ENCODE data around the gene ACTMAP.
"Not testable (repeated sequence)": the region's sequence is repeated elsewhere in the genome, so short reads cannot be mapped to it uniquely, and the experiment has no call there.

Gene ACTMAP, protein sequence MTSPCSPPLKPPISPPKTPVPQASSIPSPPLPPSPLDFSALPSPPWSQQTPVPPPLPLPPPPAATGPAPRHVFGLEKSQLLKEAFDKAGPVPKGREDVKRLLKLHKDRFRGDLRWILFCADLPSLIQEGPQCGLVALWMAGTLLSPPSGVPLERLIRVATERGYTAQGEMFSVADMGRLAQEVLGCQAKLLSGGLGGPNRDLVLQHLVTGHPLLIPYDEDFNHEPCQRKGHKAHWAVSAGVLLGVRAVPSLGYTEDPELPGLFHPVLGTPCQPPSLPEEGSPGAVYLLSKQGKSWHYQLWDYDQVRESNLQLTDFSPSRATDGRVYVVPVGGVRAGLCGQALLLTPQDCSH

DNA sequence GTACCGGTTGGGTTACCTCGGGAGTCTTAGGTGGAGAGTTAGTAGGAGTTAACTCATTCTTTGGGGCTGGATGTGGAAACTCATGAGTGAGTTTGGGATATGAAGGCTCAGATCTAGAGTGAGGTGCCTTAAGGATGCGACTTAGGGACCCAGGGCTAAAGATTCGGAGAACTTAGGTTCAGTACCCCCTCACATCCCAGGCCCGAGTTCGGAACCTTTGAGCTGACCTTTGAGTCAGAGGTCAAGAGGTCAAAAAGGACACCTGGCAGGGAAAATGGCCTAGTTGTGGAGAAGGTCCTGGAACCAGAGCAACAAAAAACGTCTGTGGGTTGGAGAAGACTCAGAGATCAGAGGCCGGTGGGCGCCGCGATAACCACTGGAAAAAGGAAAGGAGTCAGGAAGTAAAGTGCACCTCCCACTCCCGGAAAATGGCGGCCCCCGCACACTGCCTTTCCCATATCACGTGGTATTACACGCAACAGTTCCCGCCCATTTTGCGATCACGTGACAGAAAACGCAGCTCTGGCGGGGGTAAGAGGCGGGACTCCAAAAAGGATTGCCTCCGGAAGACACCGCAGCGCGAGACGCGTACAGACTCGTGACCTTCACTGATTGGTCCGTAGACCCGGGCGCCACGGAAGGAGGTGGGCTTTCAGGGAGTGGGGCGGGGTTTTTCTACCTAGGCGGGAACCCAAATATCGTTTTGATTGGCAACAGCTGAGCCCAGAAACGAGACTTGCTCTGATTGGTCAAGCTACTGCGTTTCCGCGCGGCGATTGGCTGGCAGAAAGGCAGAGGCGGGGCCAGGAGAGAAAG is at the start of gene ACTMAP:
TSS of gene ACTMAP (minus strand) at position 420 of the 816 bp plus-strand sequence. CDS start 674 bp downstream, outside the sequence.
- peak; percentile 100 for DNase-seq

DNA sequence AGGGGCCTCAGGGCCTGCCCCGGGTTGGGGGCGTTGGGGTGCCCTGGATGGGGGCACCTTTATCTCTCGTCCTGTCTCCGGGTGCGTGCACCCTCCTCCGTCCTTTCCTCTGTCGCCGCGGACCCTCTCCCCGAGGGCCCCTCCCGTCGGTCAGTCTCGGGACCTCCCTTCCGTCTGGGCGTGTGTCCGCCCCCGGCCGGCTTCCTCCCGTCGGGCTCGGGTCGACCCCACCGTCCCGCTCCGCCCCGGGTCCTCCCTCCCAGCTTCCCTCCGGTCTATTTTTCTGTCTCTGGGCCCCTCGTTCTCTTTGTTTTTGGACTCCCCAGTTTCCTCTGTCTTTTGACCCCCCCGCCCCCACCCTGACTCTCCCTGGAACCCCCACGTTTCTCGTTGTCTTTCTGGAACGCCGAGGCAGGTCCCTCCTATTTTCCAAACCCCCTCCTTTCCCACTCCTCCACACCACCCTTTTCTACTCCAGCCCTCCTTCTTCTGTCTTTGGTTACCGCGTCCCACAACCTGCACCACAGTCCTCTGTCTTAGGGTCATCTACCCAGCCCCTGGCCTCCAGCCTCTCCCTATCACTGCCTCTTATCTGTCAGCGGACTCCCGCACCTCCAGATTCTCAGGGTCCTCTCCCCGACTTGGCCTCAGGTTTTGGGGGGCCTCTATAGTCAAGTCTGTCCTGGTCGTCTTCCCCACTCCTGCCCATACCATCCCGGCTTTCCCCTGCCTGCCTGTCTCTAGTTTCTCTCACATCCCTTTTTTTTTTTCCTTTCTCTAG is 49.5 kb upstream of the ACTMAP start:
- peak in 1 of 2 experiments; percentile 9 for DNase-seq

DNA sequence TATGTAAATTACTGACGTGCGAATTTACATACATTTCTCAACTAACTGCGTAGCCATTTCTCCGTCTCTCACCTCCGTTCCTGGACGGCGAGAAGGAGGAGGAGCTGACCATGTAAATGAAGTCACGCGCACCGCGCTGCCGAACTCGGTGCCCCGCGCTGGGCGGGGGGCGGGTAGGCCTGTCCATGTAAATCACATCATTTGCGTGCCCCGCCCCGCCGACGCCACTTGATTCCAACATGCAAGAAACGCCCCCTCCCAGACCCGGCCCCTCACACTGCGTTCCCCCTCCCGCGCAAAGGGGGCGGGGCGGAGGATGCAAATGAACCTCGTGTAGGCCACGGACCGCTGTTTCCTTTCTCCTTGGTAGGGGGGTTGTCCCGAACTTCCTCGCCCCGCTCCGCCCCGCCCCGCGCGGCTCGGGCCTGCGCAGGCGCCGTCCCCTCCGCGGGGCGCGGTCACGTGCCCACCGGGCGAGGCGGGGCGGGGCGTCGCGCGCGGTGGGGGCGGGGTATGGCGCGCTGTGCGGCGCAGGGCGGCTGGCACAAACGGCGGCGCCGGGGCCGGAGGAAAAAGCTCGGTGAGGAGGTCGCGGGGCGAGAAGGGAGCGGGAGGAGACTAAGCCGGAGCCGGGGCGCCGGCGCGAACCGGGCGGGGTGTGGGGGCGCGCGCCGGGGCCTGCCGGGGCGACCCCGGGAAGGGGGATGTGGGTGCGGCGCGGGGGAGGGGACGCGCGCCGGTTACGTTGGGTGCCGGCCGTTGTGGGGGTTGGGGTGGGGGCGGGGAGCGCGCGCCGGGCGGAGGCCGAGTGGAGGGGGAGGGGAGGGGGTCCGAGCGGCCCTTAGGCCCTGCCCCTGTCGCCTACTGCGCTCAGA is 48.6 kb upstream of the ACTMAP start, which contains the start of gene EGLN2:
TSS of gene EGLN2 (plus strand) at position 509 of the 875 bp plus-strand sequence. CDS start 1,382 bp downstream, outside the sequence.
- DNase-seq = peak; percentile 100

DNA sequence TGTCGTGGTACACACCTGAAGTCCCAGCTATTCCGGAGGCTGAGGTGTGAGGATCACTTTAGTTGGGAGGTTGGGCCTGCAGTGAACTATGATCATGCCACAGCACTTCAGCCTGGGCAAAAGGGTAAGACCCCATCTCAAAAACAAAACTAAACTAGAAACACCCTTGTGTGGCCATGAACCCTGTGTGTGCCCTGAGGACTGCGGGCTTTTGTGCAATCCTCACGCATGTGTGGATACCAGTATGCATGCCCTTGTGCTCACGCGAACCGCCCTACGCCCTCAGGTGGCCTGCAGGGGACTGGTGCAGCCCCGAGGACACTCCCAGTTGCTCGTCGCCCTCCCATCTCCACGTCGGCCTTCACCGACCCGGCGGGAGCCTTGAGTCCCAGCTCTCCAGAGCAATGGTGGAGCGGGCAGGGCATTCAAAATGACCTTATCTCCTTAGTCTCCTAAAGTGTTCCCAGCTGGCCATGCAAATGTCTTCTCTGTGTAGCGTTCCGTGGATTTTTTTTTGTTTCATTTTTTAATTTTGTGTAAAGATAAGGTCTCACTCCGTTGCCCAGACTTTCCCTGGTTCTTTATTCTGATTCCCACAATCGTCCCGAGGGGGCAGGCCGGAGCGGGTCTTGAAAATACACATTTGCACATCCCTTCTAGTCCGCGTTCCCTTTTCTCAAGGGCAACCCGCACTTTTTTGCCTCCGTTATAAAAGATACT is 47.8 kb upstream of the ACTMAP start:
- DNase-seq = peak; percentile 88 to 92

DNA sequence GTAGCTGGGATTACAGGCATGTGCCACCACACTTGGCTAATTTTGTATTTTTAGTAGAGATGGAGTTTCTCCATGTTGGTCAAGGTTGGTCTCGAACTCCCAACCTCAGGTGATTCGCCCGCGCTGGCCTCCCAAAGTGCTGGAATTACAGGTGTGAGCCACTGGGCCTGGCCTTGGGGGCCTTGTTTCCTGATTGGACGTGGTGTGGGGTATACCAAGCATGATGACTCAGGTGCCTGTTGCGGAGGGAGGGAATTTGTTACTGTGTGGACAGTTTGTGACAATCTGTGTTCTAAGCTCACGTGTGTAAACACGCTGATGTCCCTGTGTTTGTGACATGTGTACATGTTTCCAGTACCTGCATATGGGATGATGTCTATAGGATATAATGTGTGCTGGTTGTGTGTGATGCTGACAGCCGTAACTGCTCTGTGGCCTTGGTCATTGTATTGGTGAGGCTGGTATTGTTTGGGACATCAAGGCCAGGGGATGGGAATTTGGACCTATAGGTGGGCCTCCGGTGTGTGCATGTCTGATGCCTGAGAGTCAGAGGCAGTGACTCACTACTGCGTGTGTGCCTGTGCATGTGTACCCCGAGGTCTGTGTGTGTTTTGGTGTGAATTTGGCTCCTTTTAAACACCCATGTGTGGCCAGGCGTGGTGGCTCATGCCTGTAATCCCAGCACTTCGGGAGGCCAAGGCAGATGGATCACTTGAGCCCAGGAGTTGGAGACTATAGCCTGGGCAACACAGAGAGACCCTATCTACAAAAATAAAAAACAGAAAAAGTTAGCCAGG is 47.1 kb upstream of the ACTMAP start:
- DNase-seq = no peak

DNA sequence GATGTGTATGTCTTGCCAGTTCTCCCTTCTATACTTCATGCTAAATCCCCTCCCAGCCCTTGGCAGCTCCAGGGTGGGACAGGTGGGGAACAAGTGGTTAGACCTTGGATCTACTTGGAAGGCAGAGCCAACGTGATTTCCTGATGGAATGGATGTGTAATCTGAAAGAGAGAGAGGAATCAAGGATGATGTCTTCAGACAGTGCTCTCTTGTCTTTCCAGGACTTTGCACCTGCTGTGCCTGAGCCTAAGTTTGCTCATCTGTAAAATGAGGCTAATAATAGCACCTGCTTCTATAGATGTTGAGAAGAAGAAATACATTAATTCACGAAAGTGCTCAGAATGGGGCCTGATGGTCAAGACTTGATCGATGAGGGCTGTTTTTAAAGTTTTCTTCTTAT is 41.7 kb upstream of the ACTMAP start:
- no peak for DNase-seq

DNA sequence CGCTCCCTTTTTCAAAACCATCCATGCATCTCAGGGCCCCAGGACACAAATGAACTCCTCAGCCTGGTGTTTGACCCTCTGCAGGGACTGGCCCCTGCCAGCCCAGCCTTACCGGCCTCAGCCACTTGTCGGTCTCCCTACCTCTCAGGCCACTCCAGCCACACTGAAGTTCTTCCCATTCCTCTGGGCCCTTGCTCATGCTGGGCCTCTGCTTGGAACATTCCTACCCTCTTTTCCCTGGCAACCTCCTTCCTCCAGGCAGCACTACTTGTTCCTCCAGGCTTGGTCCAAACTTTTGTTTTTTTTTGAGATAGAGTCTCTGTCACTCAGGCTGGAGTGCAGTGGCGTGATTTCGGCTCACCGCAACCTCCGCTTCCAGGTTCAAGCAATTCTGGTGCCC is 41.1 kb upstream of the ACTMAP start:
- no peak for DNase-seq

DNA sequence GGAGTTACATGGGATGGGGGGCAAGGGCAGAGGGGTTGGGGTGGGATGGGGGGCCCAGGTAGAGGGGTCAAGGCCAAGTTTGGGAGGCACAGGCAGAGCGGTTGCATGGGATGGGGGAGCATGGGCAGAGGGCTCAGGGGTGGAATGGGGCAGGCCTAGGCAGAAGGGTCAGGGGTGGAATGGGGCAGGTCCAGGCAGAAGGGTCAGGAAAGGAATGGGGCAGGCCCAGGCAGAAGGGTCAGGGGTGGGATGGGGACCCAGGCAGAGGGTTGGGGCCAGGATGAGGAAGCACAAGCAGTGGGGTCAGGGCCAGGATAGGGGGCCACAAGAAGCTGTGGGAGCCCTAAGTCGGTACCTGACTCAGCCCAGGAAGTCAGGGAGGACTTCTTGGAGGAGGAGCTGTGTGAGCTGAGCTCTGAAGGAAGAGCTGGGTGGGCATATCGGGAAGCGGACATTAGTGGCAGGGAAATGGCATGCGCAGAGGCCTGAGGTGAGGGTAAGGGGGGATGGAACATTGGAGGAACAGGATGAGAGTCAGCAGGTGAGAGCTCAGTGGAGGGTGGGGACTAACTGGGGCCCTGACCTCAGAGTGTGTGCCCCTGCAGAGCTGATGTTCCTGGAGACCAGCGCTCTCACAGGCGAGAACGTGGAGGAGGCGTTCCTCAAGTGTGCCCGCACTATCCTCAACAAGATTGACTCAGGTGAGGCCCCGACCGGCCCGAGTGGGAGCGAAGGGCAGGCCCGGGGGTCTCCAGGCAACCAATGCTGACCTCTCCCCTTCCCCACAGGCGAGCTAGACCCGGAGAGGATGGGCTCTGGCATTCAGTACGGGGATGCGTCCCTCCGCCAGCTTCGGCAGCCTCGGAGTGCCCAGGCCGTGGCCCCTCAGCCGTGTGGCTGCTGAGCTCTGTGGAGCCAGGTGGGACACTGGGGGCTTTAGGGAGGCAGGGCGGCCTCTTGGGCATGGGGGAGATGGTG is 36.1 kb upstream of the ACTMAP start:
- no peak for DNase-seq

DNA sequence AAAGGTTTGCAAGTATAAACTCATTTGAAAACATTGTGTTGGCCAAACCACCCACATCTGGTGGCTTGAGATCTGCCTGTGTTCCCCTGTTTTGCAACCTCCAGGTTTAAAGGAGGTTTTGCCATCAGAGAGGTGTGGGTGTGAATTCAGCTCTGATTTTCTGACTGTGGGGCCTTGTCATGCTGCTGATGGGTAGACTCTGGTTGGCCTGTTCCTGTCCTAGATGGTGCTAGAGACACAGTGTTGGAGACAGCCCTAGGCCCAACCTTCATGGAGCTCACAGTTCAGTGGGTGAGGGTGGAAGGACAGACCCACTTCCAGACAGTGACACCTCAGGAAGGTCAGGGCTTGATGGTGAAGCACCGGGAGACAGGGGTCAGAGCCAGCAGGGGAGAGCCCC is 35.2 kb upstream of the ACTMAP start:
- DNase-seq = no peak

DNA sequence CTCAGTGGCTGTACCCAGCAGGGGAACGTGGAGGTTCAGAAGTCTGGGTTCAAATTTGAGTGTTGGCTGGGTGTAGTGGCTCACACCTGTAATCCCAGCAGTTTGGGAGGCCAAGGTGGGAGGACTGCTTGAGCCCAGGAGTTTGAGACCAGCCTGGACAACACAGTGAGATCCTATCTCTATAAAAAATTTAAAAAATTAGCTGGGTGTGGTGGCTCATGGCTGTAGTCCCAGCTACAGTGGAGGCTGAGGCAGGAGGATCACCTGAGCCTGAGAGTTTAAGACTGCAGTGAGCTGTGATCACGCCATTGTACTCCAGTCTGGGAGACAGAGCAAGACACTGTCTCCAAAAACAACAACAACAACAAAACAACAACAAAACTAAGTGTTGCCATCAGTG is 33.9 kb upstream of the ACTMAP start:
- DNase-seq = not testable (repeated sequence)

DNA sequence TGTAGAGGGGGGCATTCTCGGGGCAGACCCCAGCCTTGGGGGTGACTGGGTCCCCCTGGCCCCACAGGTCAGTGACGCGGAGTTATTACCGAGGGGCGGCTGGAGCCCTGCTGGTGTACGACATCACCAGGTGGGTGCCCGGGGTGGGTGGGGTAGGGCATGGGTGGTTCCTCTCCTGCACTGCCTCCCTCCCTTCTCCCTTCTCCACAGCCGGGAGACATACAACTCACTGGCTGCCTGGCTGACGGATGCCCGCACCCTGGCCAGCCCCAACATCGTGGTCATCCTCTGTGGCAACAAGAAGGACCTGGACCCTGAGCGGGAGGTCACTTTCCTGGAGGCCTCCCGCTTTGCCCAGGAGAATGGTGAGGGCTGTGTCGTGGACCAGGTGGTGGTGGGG is 33.4 kb upstream of the ACTMAP start:
- DNase-seq = no peak

DNA sequence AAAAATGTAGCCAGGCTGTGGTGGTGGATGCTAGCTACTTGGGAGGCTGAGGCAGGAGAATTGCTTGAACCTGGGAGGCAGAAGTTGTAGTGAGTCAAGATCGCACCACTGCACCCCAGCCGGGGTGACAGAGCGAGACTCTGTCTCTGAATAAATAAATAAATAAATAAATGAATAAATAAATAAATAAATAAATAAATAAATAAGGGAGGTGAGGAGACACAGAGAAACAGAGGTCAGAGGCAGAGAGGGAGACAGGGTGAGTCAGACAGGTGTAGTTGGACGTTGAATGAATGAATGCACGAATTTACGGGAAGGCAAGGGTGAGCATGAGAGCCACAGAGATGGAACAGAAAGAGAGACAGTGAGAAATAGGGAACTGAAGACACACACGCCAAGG is 30.9 kb upstream of the ACTMAP start:
- DNase-seq = no peak

DNA sequence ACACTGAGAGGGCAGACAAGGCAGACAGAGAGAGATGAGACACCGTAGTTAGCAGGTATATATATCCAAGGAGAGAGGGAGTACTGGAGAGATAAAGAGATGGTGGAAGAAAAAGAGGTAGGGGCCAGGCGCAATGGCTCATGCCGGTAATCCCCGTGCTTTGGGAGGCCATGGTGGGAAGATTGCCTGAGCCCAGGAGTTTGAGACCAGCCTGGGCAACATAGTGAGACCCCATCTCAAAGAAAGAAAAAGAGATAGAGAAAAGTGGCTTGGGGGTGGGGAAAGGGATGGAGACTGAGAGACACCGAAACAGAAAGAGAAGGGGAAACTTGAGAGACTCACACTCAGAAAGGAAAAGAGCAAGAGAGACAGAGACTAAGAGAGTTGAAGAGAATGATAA is 30.3 kb upstream of the ACTMAP start:
- DNase-seq = no peak

DNA sequence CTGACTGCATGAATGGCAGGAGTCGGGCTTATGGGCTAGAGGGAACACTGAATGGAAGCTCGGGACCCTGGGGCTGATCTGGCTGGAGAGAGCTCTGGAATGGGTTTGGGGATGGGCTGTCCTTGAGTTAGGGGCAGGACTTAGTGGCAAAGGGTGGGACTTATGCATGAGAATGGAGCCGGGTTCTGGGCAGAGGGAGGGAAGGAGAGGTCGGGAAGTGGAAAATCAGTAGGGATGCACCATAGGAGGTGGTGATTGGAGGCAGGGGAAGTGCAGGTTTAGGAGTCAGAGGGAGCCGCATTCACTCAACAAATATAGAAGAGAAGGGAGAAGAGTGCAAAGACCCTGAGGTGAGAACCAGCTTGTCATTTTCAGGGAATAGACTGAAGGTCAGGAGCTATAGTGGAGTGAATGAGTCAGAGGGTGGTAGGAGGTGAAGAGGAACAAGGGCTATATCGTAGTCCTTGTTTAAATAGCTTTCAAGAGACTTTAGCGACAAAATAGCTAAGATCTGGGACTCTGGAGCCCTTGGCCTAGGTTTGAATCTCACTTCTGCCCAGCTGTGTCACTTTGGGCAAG is 28.5 kb upstream of the ACTMAP start:
- DNase-seq = no peak

DNA sequence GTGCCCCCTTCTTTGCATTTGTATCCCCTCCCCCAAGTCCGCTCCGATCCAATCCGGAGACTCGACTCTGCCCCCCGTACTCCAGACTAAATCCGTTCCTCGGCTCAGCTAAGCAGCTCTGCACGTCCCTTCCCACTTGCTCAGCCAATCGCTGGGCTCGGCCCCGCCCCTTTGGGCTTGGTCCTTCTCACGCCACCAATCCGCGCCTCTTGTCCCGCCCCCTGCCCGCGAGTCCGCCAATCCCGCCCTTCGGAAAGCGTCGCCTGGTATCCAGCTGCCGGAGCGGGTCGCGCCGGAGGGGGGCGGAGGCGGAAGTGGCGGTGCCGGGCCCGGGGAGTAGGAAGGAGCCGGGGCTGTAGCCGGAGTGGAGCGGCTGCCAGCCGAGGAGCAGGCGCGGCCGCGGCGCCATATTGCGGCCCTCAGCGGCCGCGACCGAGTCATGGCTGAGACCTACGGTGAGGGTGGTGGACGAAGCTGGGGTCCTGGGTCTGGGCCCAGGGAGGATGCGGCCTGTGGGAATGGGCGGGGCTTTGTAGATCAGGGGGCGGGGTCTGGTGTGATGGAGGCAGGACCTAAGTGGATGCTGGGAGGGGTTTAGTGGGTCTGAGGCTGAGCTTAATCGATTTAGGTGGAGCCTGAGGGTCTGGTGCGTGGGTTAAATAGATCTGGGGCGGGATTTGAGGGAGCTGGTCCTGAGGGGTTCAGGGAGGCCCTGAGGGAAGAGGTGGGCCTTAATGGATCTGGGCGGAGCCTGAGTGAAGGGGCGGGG is 27.8 kb upstream of the ACTMAP start, which contains the start of gene RAB4B:
TSS of gene RAB4B (plus strand) at position 311 of the 769 bp plus-strand sequence. CDS start at position 440, 129 bp downstream.
- peak; percentile 100 for DNase-seq

DNA sequence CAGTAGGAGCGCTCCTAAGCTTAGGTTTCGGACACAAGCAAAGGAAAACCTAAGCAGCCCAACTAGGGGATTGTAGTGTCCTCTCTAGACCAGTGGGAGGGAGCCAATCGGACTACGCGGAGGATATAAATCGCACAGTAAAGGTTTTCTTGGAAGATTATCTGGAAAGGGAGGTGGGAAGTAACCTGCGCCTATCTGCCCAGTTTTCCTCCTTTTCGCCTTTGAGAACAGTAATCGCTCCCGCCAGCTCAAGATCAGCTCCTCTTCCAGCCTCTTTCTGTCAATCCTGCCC is 27.3 kb upstream of the ACTMAP start:
- no peak for DNase-seq

DNA sequence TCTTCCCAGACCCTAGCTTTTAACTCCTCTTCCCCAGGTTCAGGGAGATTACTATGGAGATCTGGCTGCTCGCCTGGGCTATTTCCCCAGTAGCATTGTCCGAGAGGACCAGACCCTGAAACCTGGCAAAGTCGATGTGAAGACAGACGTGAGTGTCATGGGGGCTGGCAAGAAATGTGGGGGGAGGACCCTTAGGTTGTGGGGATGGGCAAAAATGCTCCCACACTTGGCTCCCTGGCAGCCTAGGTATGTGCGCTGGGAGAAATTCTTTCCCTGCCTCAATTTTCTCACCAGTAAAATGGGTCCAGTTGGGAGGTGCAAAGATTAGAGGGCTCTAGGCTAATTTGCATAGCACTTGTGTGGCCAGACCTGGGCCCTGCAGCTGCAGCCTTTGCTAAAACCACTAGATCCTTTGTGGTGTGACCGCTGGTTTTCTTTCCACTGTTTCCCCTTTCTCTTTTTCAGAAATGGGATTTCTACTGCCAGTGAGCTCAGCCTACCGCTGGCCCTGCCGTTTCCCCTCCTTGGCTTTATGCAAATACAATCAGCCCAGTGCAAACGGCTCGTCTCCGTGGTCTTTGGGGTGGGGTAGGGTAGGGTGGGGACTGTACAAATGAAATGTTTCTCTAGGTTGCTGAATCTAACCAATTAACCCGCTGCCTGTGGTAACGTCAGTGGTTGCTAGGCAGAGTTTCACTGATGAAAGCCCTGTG is 26.8 kb upstream of the ACTMAP start:
- peak; percentile 97 to 98 for DNase-seq

DNA sequence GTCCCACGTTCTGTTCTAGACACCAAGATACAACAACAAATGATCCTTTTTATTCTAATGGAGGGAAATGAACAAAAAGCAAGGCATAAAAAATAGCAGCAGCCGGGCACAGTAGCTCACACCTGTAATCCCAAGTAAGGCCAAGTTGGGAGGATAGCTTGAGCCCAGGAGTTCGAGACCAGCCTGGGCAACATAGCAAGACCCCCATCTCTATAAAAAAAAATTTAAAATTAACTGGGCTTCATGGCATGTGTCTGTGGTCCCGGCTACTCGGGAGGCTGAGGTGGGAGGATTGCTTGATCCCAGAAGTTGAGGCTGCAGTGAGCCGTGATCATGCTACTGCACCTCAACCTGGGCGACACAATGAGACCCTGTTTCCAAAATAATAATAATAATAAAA is 26.1 kb upstream of the ACTMAP start:
- DNase-seq = no peak

Measured in SHP77 (cell line).